ENCODE measurements around the gene PLLP. TPM values are rescaled to one million over a fixed set of nuclear protein-coding genes. Genes with fewer than 3 reads are reported as not detected.

PLLP gene
- total RNA-seq, 1 donor from 2014 or later, result 104 TPM

GRCh38 chr16:57229079-57229478 is 55.4 kb downstream of the PLLP start:
- H3K27ac ChIP-seq, result no peak overlapping the region
- intact Hi-C loops (cut with DNase I), result no loop called here
- H3K4me3 ChIP-seq, result no peak overlapping the region
- H3K27me3 ChIP-seq, result no peaks in the 10 kb centered on the region
- no peak for TF ChIP-seq CTCF (IDR thresholded peaks at IDR 0.05)
- DNase-seq (no peak), ATAC-seq (no peak)
- H3K36me3 ChIP-seq, result peaks cover 97% of the 10 kb centered on the region
- H3K4me1 ChIP-seq, result no peaks in the 10 kb centered on the region
- no peaks in the 10 kb centered on the region for H3K9me3 ChIP-seq

- Histone ChIP-seq H3K27me3 (no peaks in the 10 kb centered on the region), H3K4me1 (no peaks in the 10 kb centered on the region), H3K9me3 (no peaks in the 10 kb centered on the region), H3K4me3 (no peak overlapping the region), H3K27ac (no peak overlapping the region), H3K36me3 (peaks cover 95% of the 10 kb centered on the region)
- intact Hi-C loops (cut with DNase I), result no loop called here
- no peak for TF ChIP-seq CTCF (IDR thresholded peaks at IDR 0.05)
- no peak for ATAC-seq
- no peak for DNase-seq
These were observed 57.5 kb downstream of the PLLP start for GRCh38 chr16:57226701-57227621.

GRCh38 chr16:57225978-57226377 is 58.5 kb downstream of the PLLP start:
- peaks cover 95% of the 10 kb centered on the region for H3K36me3 ChIP-seq
- intact Hi-C loops (cut with DNase I), result no loop called here
- no peaks in the 10 kb centered on the region for H3K4me1 ChIP-seq
- no peaks in the 10 kb centered on the region for H3K27me3 ChIP-seq
- no peaks in the 10 kb centered on the region for H3K9me3 ChIP-seq
- DNase-seq (no peak), ATAC-seq (no peak)
- no peak overlapping the region for H3K4me3 ChIP-seq
- no peak for TF ChIP-seq CTCF (IDR thresholded peaks at IDR 0.05)
- no peak overlapping the region for H3K27ac ChIP-seq

GRCh38 chr16:57224651-57225335 is 59.7 kb downstream of the PLLP start:
- H3K4me1 ChIP-seq, result no peaks in the 10 kb centered on the region
- no peak for TF ChIP-seq CTCF (IDR thresholded peaks at IDR 0.05)
- intact Hi-C loops (cut with DNase I), result no loop called here
- H3K36me3 ChIP-seq, result peaks cover 96% of the 10 kb centered on the region
- no peak for DNase-seq
- no peaks in the 10 kb centered on the region for H3K9me3 ChIP-seq
- H3K27me3 ChIP-seq, result no peaks in the 10 kb centered on the region
- no peak for ATAC-seq
- H3K4me3 ChIP-seq, result no peak overlapping the region
- H3K27ac ChIP-seq, result no peak overlapping the region

GRCh38 chr16:57223057-57223456 is 61.4 kb downstream of the PLLP start:
- ATAC-seq (no peak), DNase-seq (no peak)
- Histone ChIP-seq H3K27ac (no peak overlapping the region), H3K27me3 (no peaks in the 10 kb centered on the region), H3K36me3 (peaks cover 93% of the 10 kb centered on the region), H3K9me3 (no peaks in the 10 kb centered on the region), H3K4me1 (no peaks in the 10 kb centered on the region), H3K4me3 (no peak overlapping the region)
- intact Hi-C loops (cut with DNase I), result no loop called here
- TF ChIP-seq CTCF (IDR thresholded peaks at IDR 0.05), result no peak
